Nephron progenitor cell (in vitro differentiated cells): Measurements from ENCODE around the gene TRIM29.
A peak's percentile ranks its signal among the peaks of the same experiment; 100 is the strongest.

Source experiments
- DNase-seq: peaks from one replicate; pipeline ENCODE4 v3.0.0; 2021
- H3K27ac Mint-ChIP-seq: 2 replicates; pipeline ENCODE4 v1.8.0; 2021; ENCODE audit warnings: mild to moderate bottlenecking, moderate library complexity, mixed read lengths
- H3K27me3 Mint-ChIP-seq: 2 replicates; pipeline ENCODE4 v1.8.0; 2021; ENCODE audit warnings: mild to moderate bottlenecking, low read depth, mixed read lengths; ENCODE audit not compliant: poor library complexity
- H3K36me3 Mint-ChIP-seq: 2 replicates; pipeline ENCODE4 v1.8.0; 2021; ENCODE audit warnings: low read depth, mixed read lengths
- H3K4me1 Mint-ChIP-seq: 2 replicates; pipeline ENCODE4 v1.8.0; 2021; ENCODE audit warnings: mixed read lengths
- H3K4me3 Mint-ChIP-seq: 2 replicates; pipeline ENCODE4 v1.8.0; 2021; ENCODE audit warnings: mild to moderate bottlenecking, moderate library complexity, mixed read lengths
- H3K9me3 Mint-ChIP-seq: 2 replicates; pipeline ENCODE4 v1.8.0; 2021; ENCODE audit warnings: mild to moderate bottlenecking, moderate library complexity, mixed read lengths
- CTCF ChIP-seq: fragments of 200-600 bp; sonication (generic); IDR thresholded peaks from 2 replicates; pipeline ENCODE4 v1.5.0; 2021; ENCODE audit warnings: antibody characterized with exemption

The TRIM29 gene

GRCh38 chr11:120068114-120068573, 69.8 kb downstream of the TRIM29 start:
- TF ChIP-seq CTCF = no peak
- H3K27me3 Mint-ChIP-seq = peaks cover 22% of the 10 kb centered on the region
- H3K4me3 Mint-ChIP-seq = peak overlapping the region; percentile 37
- no peak for DNase-seq
- peaks cover 65% of the 10 kb centered on the region for H3K4me1 Mint-ChIP-seq
- no peaks in the 10 kb centered on the region for H3K9me3 Mint-ChIP-seq
- H3K36me3 Mint-ChIP-seq = no peaks in the 10 kb centered on the region
- H3K27ac Mint-ChIP-seq = peak overlapping the region; percentile 73

GRCh38 chr11:120067438-120068113, 70.3 kb downstream of the TRIM29 start:
- Mint-ChIP-seq H3K27me3 (peaks cover 24% of the 10 kb centered on the region), H3K4me1 (peaks cover 70% of the 10 kb centered on the region), H3K9me3 (no peaks in the 10 kb centered on the region), H3K36me3 (no peaks in the 10 kb centered on the region), H3K27ac (peak overlapping the region; percentile 73), H3K4me3 (peak overlapping the region; percentile 37)
- DNase-seq = no peak
- no peak for TF ChIP-seq CTCF

- no peak overlapping the region for H3K27ac Mint-ChIP-seq
- H3K36me3 Mint-ChIP-seq = no peaks in the 10 kb centered on the region
- TF ChIP-seq CTCF = no peak
- no peak overlapping the region for H3K4me3 Mint-ChIP-seq
- no peaks in the 10 kb centered on the region for H3K9me3 Mint-ChIP-seq
- no peak for DNase-seq
- H3K27me3 Mint-ChIP-seq = peaks cover 23% of the 10 kb centered on the region
- peaks cover 77% of the 10 kb centered on the region for H3K4me1 Mint-ChIP-seq
These were observed 71.0 kb downstream of the TRIM29 start for GRCh38 chr11:120066738-120067437.

- H3K27me3 Mint-ChIP-seq = peaks cover 24% of the 10 kb centered on the region
- TF ChIP-seq CTCF = no peak
- DNase-seq = no peak
- H3K27ac Mint-ChIP-seq = no peak overlapping the region
- no peak overlapping the region for H3K4me3 Mint-ChIP-seq
- peaks cover 82% of the 10 kb centered on the region for H3K4me1 Mint-ChIP-seq
- H3K9me3 Mint-ChIP-seq = no peaks in the 10 kb centered on the region
- no peaks in the 10 kb centered on the region for H3K36me3 Mint-ChIP-seq
These were observed 72.0 kb downstream of the TRIM29 start for GRCh38 chr11:120065876-120066275.

GRCh38 chr11:120065176-120065575, 72.7 kb downstream of the TRIM29 start:
- H3K9me3 Mint-ChIP-seq = no peaks in the 10 kb centered on the region
- no peaks in the 10 kb centered on the region for H3K36me3 Mint-ChIP-seq
- no peak for DNase-seq
- H3K27ac Mint-ChIP-seq = no peak overlapping the region
- H3K27me3 Mint-ChIP-seq = peaks cover 24% of the 10 kb centered on the region
- no peak overlapping the region for H3K4me3 Mint-ChIP-seq
- peaks cover 84% of the 10 kb centered on the region for H3K4me1 Mint-ChIP-seq
- no peak for TF ChIP-seq CTCF
